ENCODE results near the gene IL34.
"Not testable (repeated sequence)": the region's sequence is repeated elsewhere in the genome, so short reads cannot be mapped to it uniquely, and the experiment has no call there.

IL34 gene

DNA sequence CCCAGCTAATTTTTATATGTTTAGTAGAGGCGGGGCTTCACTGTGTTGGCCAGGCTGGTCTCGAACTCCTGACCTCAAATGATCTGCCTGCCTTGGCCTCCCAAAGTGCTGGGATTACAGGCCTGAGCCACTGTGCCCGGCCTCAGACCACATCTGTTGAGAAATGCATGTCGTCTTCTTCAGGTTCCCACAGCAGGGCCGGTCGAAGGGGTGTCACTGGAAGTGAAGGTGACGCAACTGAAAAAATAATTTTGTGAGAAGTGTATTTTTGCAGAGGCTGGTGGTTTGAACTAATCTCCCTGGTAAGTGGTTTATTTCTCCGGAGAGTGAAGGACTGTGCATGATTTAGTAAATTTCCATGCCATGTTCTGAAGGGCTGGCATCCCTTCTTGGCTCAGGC is 33.4 kb upstream of the IL34 start:
- no peaks in the 10 kb centered on the region for H3K4me1 Mint-ChIP-seq
- ATAC-seq (replicated peaks) (no peak), DNase-seq (no peak)
- H3K27me3 Mint-ChIP-seq: peaks cover 9 to 12% of the 10 kb centered on the region in 2 donors
- H3K4me3 Mint-ChIP-seq: no peak overlapping the region
- H3K27ac Mint-ChIP-seq: no peak overlapping the region
- H3K9me3 Mint-ChIP-seq: no peaks in the 10 kb centered on the region
- no peaks in the 10 kb centered on the region for H3K36me3 Mint-ChIP-seq

DNA sequence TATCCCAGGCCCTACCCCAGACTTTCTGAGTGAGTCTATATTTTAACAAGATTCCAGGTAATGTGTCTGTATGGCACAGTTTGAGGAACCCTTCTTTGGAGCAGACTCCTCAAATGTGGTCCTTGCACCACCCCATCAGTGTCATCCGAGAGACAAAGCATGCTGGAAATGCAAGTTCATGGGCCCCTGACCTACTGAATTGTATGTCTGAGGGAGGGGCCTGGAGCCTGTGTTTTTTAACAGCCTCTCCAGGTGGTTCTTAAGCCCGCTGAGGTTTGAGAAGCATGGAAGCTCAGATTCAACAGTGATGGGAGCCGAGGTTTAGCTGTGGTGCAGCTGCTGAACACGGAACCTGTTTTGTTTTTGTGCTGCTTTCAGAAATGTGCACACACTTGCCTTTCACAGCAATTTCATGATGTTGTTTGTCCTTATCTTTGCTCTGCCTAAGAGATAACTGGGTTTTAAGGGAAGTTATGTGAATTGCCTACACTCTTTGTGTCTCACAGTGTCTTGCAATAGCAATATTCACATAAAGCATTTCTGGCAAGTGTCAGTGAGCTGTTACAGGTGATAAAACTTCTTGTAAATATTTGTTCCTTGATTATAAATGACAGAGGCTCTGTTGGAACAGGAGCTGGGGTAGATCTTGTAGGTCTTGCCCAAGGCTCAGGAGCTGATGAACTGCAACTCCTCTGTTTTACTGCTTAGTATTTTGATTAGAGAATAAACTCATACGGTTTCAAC is 32.0 kb upstream of the IL34 start:
- DNase-seq (no peak), ATAC-seq (replicated peaks) (no peak)
- no peaks in the 10 kb centered on the region for H3K36me3 Mint-ChIP-seq
- H3K9me3 Mint-ChIP-seq: no peaks in the 10 kb centered on the region
- no peak overlapping the region for H3K4me3 Mint-ChIP-seq
- peaks cover 6 to 12% of the 10 kb centered on the region in 2 donors for H3K27me3 Mint-ChIP-seq
- H3K4me1 Mint-ChIP-seq: no peaks in the 10 kb centered on the region
- H3K27ac Mint-ChIP-seq: no peak overlapping the region

DNA sequence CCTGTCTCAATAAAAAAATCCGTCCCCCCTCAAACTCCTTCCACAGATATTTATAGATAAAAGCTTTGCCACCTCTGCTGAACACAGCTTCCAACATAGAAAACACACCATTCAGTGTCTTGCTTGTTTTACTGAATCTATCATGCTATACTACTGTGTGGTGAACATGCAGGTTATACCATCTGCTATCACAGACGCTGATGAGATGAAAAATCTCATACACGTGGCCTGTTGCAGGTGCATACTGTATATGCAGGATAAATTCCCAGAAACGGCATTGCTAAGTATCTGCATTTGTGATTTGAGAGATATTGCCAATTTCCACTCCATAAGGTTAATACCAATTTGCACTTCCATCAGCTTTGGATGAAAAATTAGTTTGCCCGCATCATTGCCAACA is 30.4 kb upstream of the IL34 start:
- Mint-ChIP-seq H3K4me1 (no peaks in the 10 kb centered on the region), H3K36me3 (no peaks in the 10 kb centered on the region), H3K9me3 (no peaks in the 10 kb centered on the region), H3K27ac (no peak overlapping the region), H3K27me3 (peaks cover 0 to 12% of the 10 kb centered on the region in 2 donors), H3K4me3 (no peak overlapping the region)
- ATAC-seq (replicated peaks): no peak
- no peak for DNase-seq

DNA sequence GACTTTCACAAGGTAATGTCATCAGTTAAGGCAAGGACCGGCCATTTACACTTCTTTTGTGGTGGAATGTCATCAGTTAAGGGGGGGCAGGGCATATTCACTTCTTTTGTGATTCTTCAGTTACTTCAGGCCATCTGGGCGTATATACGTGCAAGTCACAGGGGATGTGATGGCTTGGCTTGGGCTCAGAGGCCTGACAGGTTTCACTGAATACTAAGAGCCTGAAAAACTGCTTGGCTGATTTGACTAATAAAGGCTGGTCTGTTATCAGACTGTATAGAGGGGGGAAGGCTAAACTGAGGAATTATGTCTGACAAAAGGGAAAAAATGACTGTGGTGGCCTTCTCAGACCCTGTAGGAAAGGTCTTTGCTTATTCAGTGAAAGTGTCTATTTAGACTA is 24.5 kb upstream of the IL34 start:
- H3K9me3 Mint-ChIP-seq; H3K4me3 Mint-ChIP-seq; ATAC-seq (replicated peaks); H3K4me1 Mint-ChIP-seq; DNase-seq; H3K36me3 Mint-ChIP-seq; H3K27ac Mint-ChIP-seq: not testable (repeated sequence)
- peaks cover 5 to 26% of the 10 kb centered on the region in 2 donors for H3K27me3 Mint-ChIP-seq

DNA sequence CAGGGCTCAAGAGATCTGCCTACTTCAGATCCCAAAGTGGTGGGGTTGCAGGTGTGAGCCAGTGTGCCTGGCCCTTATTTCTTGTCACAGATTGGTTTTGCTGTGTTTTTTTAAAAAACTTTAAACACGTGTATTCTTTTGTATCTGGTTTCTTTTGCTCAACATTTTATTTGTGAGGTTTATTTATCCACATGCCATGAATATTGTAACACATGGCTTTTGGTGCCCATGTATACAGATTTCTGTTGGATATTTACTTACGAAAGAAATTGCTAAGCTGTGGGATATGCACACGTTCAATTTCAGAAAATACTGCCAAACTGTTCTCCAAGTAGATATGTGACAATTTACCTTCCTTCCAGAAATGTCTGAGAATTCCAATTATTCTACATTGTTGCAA is 18.7 kb upstream of the IL34 start:
- DNase-seq (no peak), ATAC-seq (replicated peaks) (no peak)
- no peak overlapping the region for H3K27ac Mint-ChIP-seq
- H3K4me3 Mint-ChIP-seq: no peak overlapping the region
- peaks cover 0 to 1% of the 10 kb centered on the region in 2 donors for H3K36me3 Mint-ChIP-seq
- peaks cover 5% of the 10 kb centered on the region in 2 donors for H3K9me3 Mint-ChIP-seq
- H3K4me1 Mint-ChIP-seq: no peaks in the 10 kb centered on the region
- peaks cover 11 to 30% of the 10 kb centered on the region in 2 donors for H3K27me3 Mint-ChIP-seq

DNA sequence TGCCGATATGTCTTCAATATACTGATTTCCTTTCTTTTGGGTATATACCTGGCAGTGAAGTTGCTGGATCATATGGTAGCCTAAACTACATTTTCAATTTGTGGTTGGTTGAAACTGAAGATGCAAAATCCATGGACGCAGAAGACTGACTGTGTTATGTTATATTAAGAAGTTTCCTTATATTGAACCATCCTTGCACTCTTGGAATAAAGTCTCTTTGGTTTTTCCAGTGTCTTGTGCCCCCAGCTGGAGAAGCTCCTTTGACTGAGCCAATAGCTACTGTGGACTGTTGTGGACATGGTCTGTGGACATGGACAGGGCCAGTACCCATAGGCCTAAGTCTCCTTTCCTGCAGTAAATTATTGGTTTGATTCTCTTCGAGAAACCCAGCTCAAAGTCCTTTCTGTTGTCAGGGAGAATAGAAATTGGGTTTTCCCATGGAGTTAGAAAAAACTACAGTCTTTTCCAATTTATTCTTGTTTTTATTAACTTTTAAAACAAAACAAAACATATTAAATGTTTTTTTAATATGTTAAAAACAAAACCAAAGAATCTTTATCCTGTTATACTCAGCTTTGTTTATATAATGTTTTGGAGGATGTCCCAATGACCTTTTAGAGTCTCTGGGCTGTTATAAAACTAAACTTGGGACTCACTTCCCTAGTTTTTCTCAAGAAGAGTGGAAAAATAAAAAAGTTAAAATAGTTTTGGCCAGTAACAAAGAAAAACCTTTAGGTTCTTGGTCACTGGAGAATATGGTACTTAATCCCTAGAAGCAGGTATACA is 15.2 kb upstream of the IL34 start:
- H3K4me3 Mint-ChIP-seq: no peak overlapping the region
- peaks cover 5% of the 10 kb centered on the region in 2 donors for H3K9me3 Mint-ChIP-seq
- H3K27ac Mint-ChIP-seq: no peak overlapping the region
- DNase-seq (no peak), ATAC-seq (replicated peaks) (no peak)
- peaks cover 0 to 1% of the 10 kb centered on the region in 2 donors for H3K36me3 Mint-ChIP-seq
- peaks cover 7 to 14% of the 10 kb centered on the region in 2 donors for H3K27me3 Mint-ChIP-seq
- no peaks in the 10 kb centered on the region for H3K4me1 Mint-ChIP-seq

DNA sequence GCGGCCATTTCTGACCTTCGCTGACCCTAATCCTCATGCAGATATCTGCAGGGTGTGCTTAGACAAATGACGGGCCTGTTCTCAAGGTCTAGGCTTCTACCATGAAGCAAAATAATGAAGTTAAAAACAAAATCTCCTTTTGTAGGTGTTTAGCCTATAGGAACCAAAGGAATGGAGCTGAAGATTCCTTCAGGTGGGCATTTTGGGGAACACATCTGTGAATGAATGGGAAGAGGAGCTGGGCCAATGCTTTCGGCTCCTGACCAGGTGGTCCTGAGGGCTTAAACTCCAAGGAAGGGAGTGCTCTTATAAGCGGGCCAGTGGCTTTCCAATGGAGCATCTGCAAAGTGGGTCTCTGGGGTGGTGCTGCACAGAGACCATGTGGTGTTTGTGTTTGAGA is 14.1 kb upstream of the IL34 start:
- no peak overlapping the region for H3K27ac Mint-ChIP-seq
- DNase-seq (no peak), ATAC-seq (replicated peaks) (no peak)
- peaks cover 5% of the 10 kb centered on the region in 2 donors for H3K9me3 Mint-ChIP-seq
- H3K4me1 Mint-ChIP-seq: no peaks in the 10 kb centered on the region
- no peak overlapping the region for H3K4me3 Mint-ChIP-seq
- H3K36me3 Mint-ChIP-seq: peaks cover 0 to 1% of the 10 kb centered on the region in 2 donors
- H3K27me3 Mint-ChIP-seq: peaks cover 7 to 14% of the 10 kb centered on the region in 2 donors

DNA sequence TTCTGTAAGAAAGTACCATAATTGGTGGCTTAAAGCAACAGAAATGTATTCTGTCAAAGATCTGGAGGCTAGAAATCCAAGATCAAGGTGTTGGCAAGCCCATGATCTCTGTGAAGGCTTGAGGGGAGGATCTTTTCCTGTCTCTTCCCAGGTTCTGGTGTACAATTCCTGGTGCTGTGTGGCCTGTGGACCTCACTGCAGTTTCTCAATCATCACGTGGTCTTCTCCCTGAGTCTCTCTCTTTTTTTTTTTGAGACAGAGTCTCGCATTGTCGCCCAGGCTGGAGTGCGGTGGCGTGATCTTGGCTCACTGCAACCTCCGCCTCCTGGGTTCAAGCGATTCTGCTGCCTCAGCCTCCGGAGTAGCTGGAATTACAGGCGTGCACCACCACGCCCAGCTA is 12.7 kb upstream of the IL34 start:
- H3K36me3 Mint-ChIP-seq; H3K4me3 Mint-ChIP-seq; H3K9me3 Mint-ChIP-seq; ATAC-seq (replicated peaks); H3K4me1 Mint-ChIP-seq; DNase-seq; H3K27ac Mint-ChIP-seq: not testable (repeated sequence)
- peaks cover 7 to 14% of the 10 kb centered on the region in 2 donors for H3K27me3 Mint-ChIP-seq

DNA sequence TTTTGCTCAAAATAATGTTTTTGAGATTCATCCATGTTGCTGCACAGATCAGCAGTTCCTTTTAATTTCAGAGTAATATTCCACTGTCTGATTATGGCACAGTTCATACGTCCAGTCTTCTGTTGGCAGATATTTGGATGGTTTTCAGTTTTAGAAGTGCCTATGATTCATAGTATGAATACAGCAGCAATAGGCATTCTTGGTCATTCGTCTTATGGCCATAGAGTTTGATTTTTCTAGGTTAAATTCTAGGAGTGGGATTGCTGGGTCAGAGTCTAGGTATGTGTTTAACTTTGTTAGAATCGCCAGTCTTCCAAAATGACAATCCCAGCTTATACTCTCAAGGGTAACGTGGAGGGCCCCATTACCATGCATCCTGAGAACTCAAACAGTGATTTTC is 11.5 kb upstream of the IL34 start:
- no peak for ATAC-seq (replicated peaks)
- Mint-ChIP-seq H3K4me1 (no peaks in the 10 kb centered on the region), H3K27me3 (peaks cover 7 to 12% of the 10 kb centered on the region in 2 donors), H3K4me3 (no peak overlapping the region), H3K9me3 (peaks cover 5% of the 10 kb centered on the region in 2 donors), H3K27ac (no peak overlapping the region), H3K36me3 (peaks cover 0 to 1% of the 10 kb centered on the region in 2 donors)
- no peak for DNase-seq

DNA sequence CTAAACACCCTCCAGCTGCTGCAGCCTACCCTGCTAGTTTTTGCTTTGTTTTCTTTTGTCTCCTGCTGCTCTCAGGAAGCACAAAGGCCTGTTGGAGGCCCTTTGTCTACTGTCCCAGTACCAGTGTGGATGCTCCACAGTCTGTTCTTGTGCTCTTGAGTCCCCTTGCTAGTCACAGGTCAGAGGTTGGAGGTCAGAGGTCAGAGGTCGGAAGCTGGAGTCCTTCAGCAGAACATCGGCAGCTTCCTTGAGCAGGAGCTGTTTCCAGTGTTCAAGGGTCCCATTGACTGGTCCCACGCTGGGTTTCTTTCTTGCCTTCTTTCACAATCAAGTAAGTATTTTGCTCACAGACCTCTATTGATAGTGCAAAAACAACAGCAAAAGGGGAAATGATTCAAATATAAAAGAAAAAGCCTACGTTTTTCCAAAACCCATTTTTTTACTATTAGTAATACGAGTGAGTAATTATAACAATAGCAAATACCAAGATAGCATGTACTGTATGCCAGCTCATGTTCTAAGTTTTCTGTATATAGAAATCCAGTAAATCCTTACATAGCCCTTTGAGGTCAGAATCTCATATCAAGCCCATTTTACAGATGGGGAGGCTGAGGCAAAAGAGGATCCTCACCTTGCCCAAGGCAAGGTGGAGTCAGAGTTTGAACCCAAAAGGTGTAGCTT is 10.9 kb upstream of the IL34 start:
- peaks cover 6% of the 10 kb centered on the region in 2 donors for H3K27me3 Mint-ChIP-seq
- H3K4me3 Mint-ChIP-seq: no peak overlapping the region
- no peaks in the 10 kb centered on the region for H3K4me1 Mint-ChIP-seq
- DNase-seq (no peak), ATAC-seq (replicated peaks) (no peak)
- no peak overlapping the region for H3K27ac Mint-ChIP-seq
- H3K9me3 Mint-ChIP-seq: peaks cover 5% of the 10 kb centered on the region in 2 donors
- H3K36me3 Mint-ChIP-seq: peaks cover 0 to 1% of the 10 kb centered on the region in 2 donors

DNA sequence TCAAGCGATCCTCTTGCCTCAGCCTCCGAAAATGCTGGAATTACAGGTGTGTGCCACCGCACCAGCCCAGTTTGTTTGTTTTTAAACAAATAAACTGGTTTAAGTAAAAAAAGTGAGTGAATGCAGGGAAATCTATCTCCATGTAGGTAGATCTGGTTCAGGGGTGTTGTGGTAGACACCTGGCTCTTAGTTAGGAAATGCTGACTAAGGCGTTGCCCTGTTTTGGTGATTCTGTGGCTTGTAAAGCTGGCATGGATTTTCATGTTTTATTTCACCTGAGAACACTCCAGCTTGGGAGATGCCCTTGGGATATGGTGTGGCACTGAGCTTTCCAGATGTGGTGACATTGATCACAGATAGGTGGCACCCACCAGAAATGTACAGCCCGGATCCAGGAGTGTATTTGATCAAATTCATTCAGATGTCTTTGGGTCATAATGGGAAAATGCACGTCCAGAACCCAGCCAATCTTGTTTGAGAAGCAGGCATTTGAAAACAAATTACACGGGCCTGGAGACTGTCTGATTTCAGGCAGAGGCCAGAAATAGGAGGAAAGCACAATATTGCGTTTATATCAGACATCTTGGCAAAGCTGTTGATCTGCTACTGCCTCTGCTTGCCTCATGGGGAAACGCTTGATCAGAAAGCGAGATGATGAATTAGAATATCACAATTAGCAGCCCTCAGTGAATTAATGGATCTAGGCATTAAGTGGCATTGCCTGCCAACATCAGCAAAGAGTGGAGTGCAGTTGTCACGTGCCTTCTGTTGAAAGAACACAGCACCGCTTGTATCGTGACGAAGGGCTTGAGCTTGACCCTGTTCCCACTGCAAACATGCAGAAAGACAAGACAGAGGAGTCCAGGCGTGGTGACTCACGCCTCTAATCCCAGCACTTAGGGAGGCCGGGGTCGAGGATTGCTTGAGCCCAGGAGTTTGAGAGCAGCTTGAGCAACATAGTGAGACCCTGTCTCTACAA is 7.3 kb upstream of the IL34 start:
- ATAC-seq (replicated peaks): no peak
- H3K36me3 Mint-ChIP-seq: no peaks in the 10 kb centered on the region
- H3K4me3 Mint-ChIP-seq: no peak overlapping the region
- peaks cover 11 to 17% of the 10 kb centered on the region in 2 donors for H3K27me3 Mint-ChIP-seq
- H3K9me3 Mint-ChIP-seq: no peaks in the 10 kb centered on the region
- no peak for DNase-seq
- no peaks in the 10 kb centered on the region for H3K4me1 Mint-ChIP-seq
- H3K27ac Mint-ChIP-seq: no peak overlapping the region

DNA sequence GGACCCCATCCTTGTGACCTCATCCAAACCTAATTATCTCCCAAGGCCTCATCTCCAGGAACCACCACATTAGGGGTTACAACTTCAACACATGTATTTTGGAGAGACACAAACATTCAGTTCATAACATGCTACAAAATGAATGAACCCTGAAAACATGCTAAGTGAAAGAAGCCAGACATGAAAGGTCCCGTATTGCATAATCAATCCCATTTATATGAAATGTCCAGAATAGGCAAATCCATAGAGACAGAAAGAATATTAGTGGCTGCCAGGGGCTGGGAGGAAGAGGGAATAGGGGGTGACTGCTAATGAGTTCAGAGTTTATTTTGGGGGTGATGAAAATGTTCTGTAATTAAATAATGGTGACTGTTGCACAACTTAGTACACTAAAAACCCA is 3.7 kb upstream of the IL34 start:
- Mint-ChIP-seq H3K36me3 (no peaks in the 10 kb centered on the region), H3K4me1 (no peaks in the 10 kb centered on the region), H3K27ac (no peak overlapping the region), H3K9me3 (no peaks in the 10 kb centered on the region), H3K4me3 (no peak overlapping the region), H3K27me3 (peaks cover 11 to 17% of the 10 kb centered on the region in 2 donors)
- DNase-seq: no peak
- no peak for ATAC-seq (replicated peaks)

DNA sequence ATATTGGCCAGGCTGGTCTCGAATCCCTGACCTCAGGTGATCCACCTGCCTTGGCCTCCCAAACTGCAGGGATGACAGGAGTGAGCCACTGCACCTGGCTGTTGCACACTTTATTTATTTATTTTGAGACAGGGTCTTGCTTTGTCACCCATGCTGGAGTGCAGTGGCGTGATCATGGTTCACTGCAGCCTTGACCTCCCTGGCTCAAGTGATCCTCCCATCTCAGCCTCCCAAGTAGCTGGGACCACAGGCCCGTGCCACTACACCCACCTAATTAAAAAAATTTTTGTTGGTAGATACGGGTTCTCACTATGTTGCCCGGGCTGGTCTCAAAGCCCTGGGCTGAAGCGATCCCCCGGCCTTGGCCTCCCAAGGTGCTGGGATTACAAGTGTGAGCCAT is 3.1 kb upstream of the IL34 start:
- H3K27ac Mint-ChIP-seq; H3K36me3 Mint-ChIP-seq; H3K4me1 Mint-ChIP-seq; DNase-seq; ATAC-seq (replicated peaks); H3K9me3 Mint-ChIP-seq; H3K4me3 Mint-ChIP-seq: not testable (repeated sequence)
- H3K27me3 Mint-ChIP-seq: peaks cover 11 to 17% of the 10 kb centered on the region in 2 donors
